ENCODE data around the gene ADGRV1. TPM values are rescaled to one million over a fixed set of nuclear protein-coding genes. Genes with fewer than 3 reads are reported as not detected.
A peak's percentile ranks its signal among the peaks of the same experiment; 100 is the strongest.

Gene ADGRV1
- total and polyA plus RNA-seq, 2 experiments from 2014 or later = 15.5 to 19.6 TPM

DNA sequence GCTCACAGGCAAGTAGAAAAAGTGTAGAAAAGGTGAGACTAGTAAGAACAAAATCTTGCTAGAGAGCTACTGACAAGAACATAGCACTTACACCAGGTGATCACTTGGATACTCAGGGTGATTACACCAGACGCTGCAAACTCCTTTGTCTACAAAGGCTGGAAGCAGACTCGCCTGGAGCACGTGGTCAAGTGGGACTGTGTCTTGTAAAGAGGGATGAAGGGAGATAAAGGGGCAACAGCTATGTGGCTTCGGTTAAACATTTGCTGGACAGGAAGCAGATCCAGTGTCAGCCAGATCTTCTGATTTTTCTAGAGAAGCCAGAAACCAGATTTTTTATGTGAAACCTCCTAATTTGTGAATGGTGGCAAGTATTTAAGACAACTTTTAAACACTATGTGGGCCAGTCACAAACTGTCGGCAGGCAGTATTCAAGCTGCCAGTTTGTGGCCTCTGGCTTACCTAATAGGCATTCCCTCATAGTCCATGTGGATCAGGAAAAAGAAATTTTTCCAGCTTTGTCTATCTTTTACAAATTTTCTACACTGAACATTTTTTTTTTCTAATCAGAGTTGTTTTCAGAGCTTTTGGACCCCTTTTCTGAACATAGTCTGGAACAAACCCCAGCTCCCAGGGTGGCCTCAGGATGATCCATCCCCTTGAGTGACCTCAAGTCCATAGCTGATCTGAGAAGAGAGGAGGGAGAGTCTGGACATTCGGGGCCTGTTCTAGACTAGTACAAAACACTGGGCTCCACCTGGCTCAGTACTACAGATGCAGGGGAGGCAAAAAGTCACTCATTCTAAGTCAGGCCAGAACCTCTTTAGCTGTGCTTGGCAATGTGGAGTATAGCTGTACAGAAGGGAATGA, 561.6 kb downstream of the ADGRV1 start:
- peaks cover 17% of the 10 kb centered on the region for H3K4me1 ChIP-seq (ENCODE audit: low read depth)
- H3K27ac ChIP-seq = no peak overlapping the region
- no peaks in the 10 kb centered on the region for H3K9me3 ChIP-seq (ENCODE audit: low read depth)
- peak; percentile 33 to 59 for DNase-seq (ENCODE audit: low read depth in 1 of 2, low spot score in 1 of 2)
- H3K27me3 ChIP-seq = no peaks in the 10 kb centered on the region
- no peaks in the 10 kb centered on the region for H3K36me3 ChIP-seq
- H3K4me3 ChIP-seq = no peak overlapping the region
- TF ChIP-seq, protein P1, sequence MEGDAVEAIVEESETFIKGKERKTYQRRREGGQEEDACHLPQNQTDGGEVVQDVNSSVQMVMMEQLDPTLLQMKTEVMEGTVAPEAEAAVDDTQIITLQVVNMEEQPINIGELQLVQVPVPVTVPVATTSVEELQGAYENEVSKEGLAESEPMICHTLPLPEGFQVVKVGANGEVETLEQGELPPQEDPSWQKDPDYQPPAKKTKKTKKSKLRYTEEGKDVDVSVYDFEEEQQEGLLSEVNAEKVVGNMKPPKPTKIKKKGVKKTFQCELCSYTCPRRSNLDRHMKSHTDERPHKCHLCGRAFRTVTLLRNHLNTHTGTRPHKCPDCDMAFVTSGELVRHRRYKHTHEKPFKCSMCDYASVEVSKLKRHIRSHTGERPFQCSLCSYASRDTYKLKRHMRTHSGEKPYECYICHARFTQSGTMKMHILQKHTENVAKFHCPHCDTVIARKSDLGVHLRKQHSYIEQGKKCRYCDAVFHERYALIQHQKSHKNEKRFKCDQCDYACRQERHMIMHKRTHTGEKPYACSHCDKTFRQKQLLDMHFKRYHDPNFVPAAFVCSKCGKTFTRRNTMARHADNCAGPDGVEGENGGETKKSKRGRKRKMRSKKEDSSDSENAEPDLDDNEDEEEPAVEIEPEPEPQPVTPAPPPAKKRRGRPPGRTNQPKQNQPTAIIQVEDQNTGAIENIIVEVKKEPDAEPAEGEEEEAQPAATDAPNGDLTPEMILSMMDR (IDR thresholded peaks at IDR 0.05; ENCODE audit: low read depth, low read length) = no peak

- Histone ChIP-seq H3K27me3 (no peaks in the 10 kb centered on the region), H3K36me3 (no peaks in the 10 kb centered on the region), H3K4me3 (no peak overlapping the region), H3K27ac (no peak overlapping the region), H3K9me3 (ENCODE audit: low read depth) (no peaks in the 10 kb centered on the region), H3K4me1 (ENCODE audit: low read depth) (peaks cover 17% of the 10 kb centered on the region)
- TF ChIP-seq, protein P1 (IDR thresholded peaks at IDR 0.05; ENCODE audit: low read depth, low read length) = no peak
- DNase-seq (ENCODE audit: low read depth in 1 of 2, low spot score in 1 of 2) = no peak
Observed at GRCh38 chr5:91121347-91121993, 562.9 kb downstream of the ADGRV1 start.

- TF ChIP-seq, protein P1 (IDR thresholded peaks at IDR 0.05; ENCODE audit: low read depth, low read length) = no peak
- Histone ChIP-seq H3K9me3 (ENCODE audit: low read depth) (no peaks in the 10 kb centered on the region), H3K27ac (no peak overlapping the region), H3K4me3 (no peak overlapping the region), H3K36me3 (no peaks in the 10 kb centered on the region), H3K4me1 (ENCODE audit: low read depth) (peaks cover 17% of the 10 kb centered on the region), H3K27me3 (no peaks in the 10 kb centered on the region)
- no peak for DNase-seq (ENCODE audit: low read depth in 1 of 2, low spot score in 1 of 2)
Observed at GRCh38 chr5:91122651-91123050, 564.1 kb downstream of the ADGRV1 start.

DNA sequence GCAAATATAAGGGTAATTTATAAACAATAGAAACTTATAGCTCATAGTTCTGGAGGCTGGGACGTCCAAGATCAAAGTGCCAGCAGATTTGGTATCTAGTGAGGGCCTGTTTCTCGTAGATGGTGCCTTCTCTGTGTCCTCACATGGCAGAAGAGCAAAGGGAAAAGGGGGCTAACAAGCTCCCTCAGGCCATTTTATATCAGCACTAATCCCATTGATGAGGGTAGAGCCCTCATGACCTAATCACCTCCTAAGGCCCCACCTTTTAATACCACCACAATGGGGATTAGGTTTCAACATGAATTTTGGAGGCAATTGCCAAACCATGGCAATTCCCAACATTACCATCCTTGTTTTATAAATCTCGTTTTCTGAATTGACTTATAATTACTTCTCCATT, 564.7 kb downstream of the ADGRV1 start:
- no peak overlapping the region for H3K4me3 ChIP-seq
- H3K27me3 ChIP-seq = no peaks in the 10 kb centered on the region
- H3K9me3 ChIP-seq (ENCODE audit: low read depth) = no peaks in the 10 kb centered on the region
- H3K4me1 ChIP-seq (ENCODE audit: low read depth) = peaks cover 17% of the 10 kb centered on the region
- no peaks in the 10 kb centered on the region for H3K36me3 ChIP-seq
- no peak overlapping the region for H3K27ac ChIP-seq
- DNase-seq (ENCODE audit: low read depth in 1 of 2, low spot score in 1 of 2) = no peak
- TF ChIP-seq, protein P1 (IDR thresholded peaks at IDR 0.05; ENCODE audit: low read depth, low read length) = no peak

- Histone ChIP-seq H3K27me3 (no peaks in the 10 kb centered on the region), H3K27ac (no peak overlapping the region), H3K9me3 (ENCODE audit: low read depth) (no peaks in the 10 kb centered on the region), H3K4me3 (no peak overlapping the region), H3K36me3 (no peaks in the 10 kb centered on the region), H3K4me1 (ENCODE audit: low read depth) (peaks cover 10% of the 10 kb centered on the region)
- DNase-seq (ENCODE audit: low read depth in 1 of 2, low spot score in 1 of 2) = no peak
- TF ChIP-seq, protein P1 (IDR thresholded peaks at IDR 0.05; ENCODE audit: low read depth, low read length) = no peak
Observed at GRCh38 chr5:91123901-91124300, 565.3 kb downstream of the ADGRV1 start.
